H1 (cell line): ENCODE results near the gene SLC9C1. TPM values are rescaled to one million over a fixed set of nuclear protein-coding genes. Genes with fewer than 3 reads are reported as not detected.

Source experiments
- CTCF ChIA-PET: fragments of 300-600 bp; sonication (Branson Sonifier 250); formaldehyde crosslinking; loops from one replicate; lab custom pipeline; 2021; ENCODE audit not compliant: partially characterized antibody; lab: Charles Lee
- POLR2A ChIA-PET: fragments of 300-600 bp; sonication (Branson Sonifier 250); formaldehyde crosslinking; loops from one replicate; lab custom pipeline; 2021; ENCODE audit warnings: inconsistent platforms; ENCODE audit not compliant: partially characterized antibody; lab: Charles Lee
- DNase-seq, 2 experiments: peaks; one replicate each; pipeline versions ENCODE4 v3.0.0 to v3.0.0-alpha.2; 2010 to 2022; ENCODE audit warnings: low spot score in 2 of 2, low read depth in 1 of 2, mixed read lengths in 1 of 2
- FAIRE-seq: peaks from 2 replicates; lab custom pipeline; 2011; peaks lifted over from hg19 to GRCh38; lab: Jason Lieb, UNC
- H2AFZ ChIP-seq: 2 replicates; pipeline ENCODE4 v1.8.1; 2012; ENCODE audit warnings: low read length, inconsistent platforms
- H2AK5ac ChIP-seq: 2 replicates; pipeline ENCODE4 v1.6.1; 2013; ENCODE audit warnings: low read depth, low read length
- H2BK120ac ChIP-seq: replicated peaks from 2 replicates; pipeline ENCODE3; 2013; ENCODE audit warnings: low read depth, low read length, inconsistent platforms
- H2BK12ac ChIP-seq: 2 replicates; pipeline ENCODE4 v1.6.1; 2013; ENCODE audit warnings: low read depth, low read length
- H2BK15ac ChIP-seq: 2 replicates; pipeline ENCODE4 v1.6.1; 2013; ENCODE audit warnings: low read length
- H2BK20ac ChIP-seq: 2 replicates; pipeline ENCODE4 v1.6.1; 2013; ENCODE audit warnings: low read length
- H2BK5ac ChIP-seq: 2 replicates; pipeline ENCODE4 v1.6.1; 2013; ENCODE audit warnings: low read depth, low read length
- H3K14ac ChIP-seq: 2 replicates; pipeline ENCODE4 v1.6.1; 2013; ENCODE audit warnings: inconsistent platforms; ENCODE audit not compliant: insufficient read length
- H3K18ac ChIP-seq: 2 replicates; pipeline ENCODE4 v1.6.1; 2013; ENCODE audit warnings: low read length; ENCODE audit errors: extremely low read depth
- H3K23ac ChIP-seq: 2 replicates; pipeline ENCODE4 v1.6.1; 2013; ENCODE audit warnings: inconsistent platforms; ENCODE audit not compliant: insufficient read length
- H3K23me2 ChIP-seq: 2 replicates; pipeline ENCODE4 v1.6.1; 2013; ENCODE audit warnings: low read depth, low read length
- H3K27ac ChIP-seq: 2 replicates; pipeline ENCODE4 v1.6.1; 2011; ENCODE audit warnings: low read depth, low read length, inconsistent platforms
- H3K27me3 ChIP-seq, 4 experiments: replicated peaks in 1 of 4; 1 replicate in 1 of 4; 2 replicates in 3 of 4; pipeline versions ENCODE4 v1.6.1 to v1.8.1; 2011 to 2013; ENCODE audit warnings: low read length in 3 of 4, mild to moderate bottlenecking in 3 of 4, inconsistent platforms in 2 of 4, mixed read lengths in 2 of 4, moderate library complexity in 1 of 4; ENCODE audit not compliant: control insufficient read depth in 3 of 4, insufficient read depth in 3 of 4; ENCODE audit errors: extremely low read depth in 1 of 4
- H3K36me3 ChIP-seq, 4 experiments: 2 replicates each; pipeline versions ENCODE4 v1.6.1 to v1.8.1; 2011 to 2013; ENCODE audit warnings: mild to moderate bottlenecking in 4 of 4, low read length in 3 of 4, moderate library complexity in 2 of 4, control low read depth in 1 of 4, inconsistent platforms in 1 of 4; ENCODE audit not compliant: insufficient read depth in 4 of 4, control insufficient read depth in 2 of 4
- H3K4ac ChIP-seq: replicated peaks from 2 replicates; pipeline ENCODE3; 2013; ENCODE audit warnings: low read length, low read depth, mixed read lengths, inconsistent platforms; ENCODE audit not compliant: insufficient read length
- H3K4me1 ChIP-seq, 4 experiments: replicated peaks in 1 of 4; 1 replicate in 1 of 4; 2 replicates in 3 of 4; pipeline versions ENCODE4 v1.6.1 to v1.8.1; 2011 to 2013; ENCODE audit warnings: low read length in 3 of 4, inconsistent platforms in 2 of 4, mixed read lengths in 1 of 4; ENCODE audit not compliant: insufficient read depth in 4 of 4, control insufficient read depth in 3 of 4
- H3K4me2 ChIP-seq, 2 experiments: 2 replicates each; pipeline versions ENCODE4 v1.6.1 to v1.8.1; 2011 to 2013; ENCODE audit warnings: low read depth in 2 of 2, low read length in 2 of 2, control low read depth in 1 of 2, inconsistent platforms in 1 of 2, mild to moderate bottlenecking in 1 of 2; ENCODE audit not compliant: insufficient read depth in 1 of 2
- H3K4me3 ChIP-seq, 4 experiments: fragments of 200-600, 300-600 bp in 1 of 4; sonication (generic), shearing (Covaris generic), sonication (Bioruptor Twin) in 1 of 4; 2 replicates each; pipeline versions ENCODE4 v1.5.1 to v1.8.1; 2011 to 2016; ENCODE audit warnings: low read length in 4 of 4, low read depth in 3 of 4, control low read depth in 2 of 4, inconsistent platforms in 2 of 4, mild to moderate bottlenecking in 2 of 4, mixed read lengths in 1 of 4, moderate library complexity in 1 of 4; ENCODE audit not compliant: insufficient read depth in 2 of 4; ENCODE audit errors: extremely low read depth in 1 of 4
- H3K56ac ChIP-seq: replicated peaks from 2 replicates; pipeline ENCODE3; 2013; ENCODE audit warnings: low read depth, mild to moderate bottlenecking, mixed read lengths, low read length, inconsistent platforms; ENCODE audit not compliant: insufficient read length
- H3K79me1 ChIP-seq: 2 replicates; pipeline ENCODE4 v1.6.1; 2013; ENCODE audit warnings: low read depth, low read length, control low read depth
- H3K79me2 ChIP-seq, 2 experiments: 2 replicates each; pipeline versions ENCODE4 v1.6.1 to v1.8.1; 2012 to 2013; ENCODE audit warnings: low read length in 2 of 2, mild to moderate bottlenecking in 2 of 2, inconsistent platforms in 1 of 2; ENCODE audit not compliant: insufficient read depth in 2 of 2, control insufficient read depth in 1 of 2
- H3K9ac ChIP-seq, 4 experiments: replicated peaks in 1 of 4; 1 replicate in 1 of 4; 2 replicates in 3 of 4; pipeline versions ENCODE4 v1.6.1 to v1.8.1; 2011 to 2013; ENCODE audit warnings: low read depth in 3 of 4, low read length in 3 of 4, control low read depth in 2 of 4, mild to moderate bottlenecking in 2 of 4, moderate library complexity in 2 of 4, inconsistent platforms in 1 of 4; ENCODE audit errors: extremely low read depth in 1 of 4
- H3K9me3 ChIP-seq, 2 experiments: 2 replicates each; pipeline versions ENCODE4 v1.6.1 to v1.8.1; 2012 to 2013; ENCODE audit warnings: mild to moderate bottlenecking in 2 of 2, moderate library complexity in 2 of 2, control low read depth in 1 of 2, inconsistent platforms in 1 of 2, low read depth in 1 of 2, low read length in 1 of 2, mixed read lengths in 1 of 2; ENCODE audit not compliant: insufficient read depth in 2 of 2
- H4K20me1 ChIP-seq, 2 experiments: replicated peaks in 1 of 2; 2 replicates each; pipeline versions ENCODE3 to v1.8.1; 2011 to 2013; ENCODE audit warnings: inconsistent platforms in 2 of 2, low read length in 2 of 2, mild to moderate bottlenecking in 1 of 2; ENCODE audit not compliant: insufficient read depth in 2 of 2, control insufficient read depth in 1 of 2
- H4K5ac ChIP-seq: 2 replicates; pipeline ENCODE4 v1.6.1; 2013; ENCODE audit warnings: low read length, low read depth, mixed read lengths, inconsistent platforms; ENCODE audit not compliant: insufficient read length
- H4K8ac ChIP-seq: 2 replicates; pipeline ENCODE4 v1.8.0; 2013; ENCODE audit warnings: mild to moderate bottlenecking, moderate library complexity, low read length, inconsistent platforms; ENCODE audit not compliant: insufficient read depth; ENCODE audit errors: extremely low read depth
- H4K91ac ChIP-seq: replicated peaks from 2 replicates; pipeline ENCODE3; 2013; ENCODE audit warnings: low read length, mixed read lengths, inconsistent platforms; ENCODE audit not compliant: insufficient read length
- ATF3 ChIP-seq: IDR thresholded peaks from 2 replicates; pipeline ENCODE4 v1.6.1; 2011; ENCODE audit warnings: low read depth, mild to moderate bottlenecking, low read length; ENCODE audit not compliant: insufficient read depth
- BCL11A ChIP-seq, 2 experiments: IDR thresholded peaks; one replicate each; pipeline ENCODE4 v1.6.1; 2011; ENCODE audit warnings: low read depth in 2 of 2, low read length in 2 of 2, mild to moderate bottlenecking in 2 of 2
- GTF2F1 ChIP-seq: IDR thresholded peaks from 2 replicates; pipeline ENCODE4 v1.6.1; 2012; ENCODE audit warnings: low read depth, low read length, improper control_type of control experiment, borderline replicate concordance
- RFX5 ChIP-seq: IDR thresholded peaks from 2 replicates; pipeline ENCODE4 v1.6.1; 2011; ENCODE audit warnings: low read depth, low read length, improper control_type of control experiment, borderline replicate concordance
- SIN3A ChIP-seq, 2 experiments: IDR thresholded peaks in 1 of 2; conservative IDR thresholded peaks in 1 of 2; 2 replicates each; pipeline ENCODE4 v1.6.1; 2011 to 2012; ENCODE audit warnings: low read length in 2 of 2, improper control_type of control experiment in 1 of 2, low read depth in 1 of 2, mild to moderate bottlenecking in 1 of 2
- WGBS, 2 experiments: shearing (Covaris generic) in 1 of 2; methylation state at CpG; one replicate each; pipeline versions ENCODE4 v1.1.6 to v1.1.7; 2013 to 2015; ENCODE audit warnings: low lambda C conversion rate in 2 of 2, mixed read lengths in 2 of 2, inconsistent platforms in 1 of 2, low coverage in 1 of 2, missing lambda C conversion rate in 1 of 2; ENCODE audit not compliant: insufficient replicate concordance in 2 of 2, insufficient coverage in 1 of 2, insufficient read length in 1 of 2; ENCODE audit errors: extremely low coverage in 1 of 2, missing lambda C conversion rate in 1 of 2; 5-methylcytosine and 5-hydroxymethylcytosine counted together
- polyA plus RNA-seq, 7 experiments: library from polyadenylated mRNA; depleted of rRNA in 3 of 7; stranded (reverse) in 5 of 7; unstranded in 2 of 7; fragments of >200 nt in 5 of 7; fragments of 200-250 nt in 2 of 7; gene quantifications; 1 replicate in 5 of 7; 2 replicates in 1 of 7; 4 replicates in 1 of 7; pipeline versions ENCODE4 v1.2.1 to v1.2.3, GENCODE V29; 2011 to 2013; ENCODE audit warnings: missing spikeins in 2 of 7, mixed read lengths in 2 of 7
- total RNA-seq: library from RNA; stranded (reverse); fragmentation: NEBNext Ultra II Directional; extraction: Animal tissue kit (Norgen Biotek cat#: 25700); gene quantifications from 2 replicates; pipeline ENCODE4 v1.2.1, GENCODE V29; 2021

SLC9C1 gene
- total and polyA plus RNA-seq, 2 of the 8 experiments (the other 6 are each of a cell fraction or from before 2014, with no cell fraction given), result 0.15 to 0.24 TPM

GRCh38 chr3:112200317-112200666 lies 93.7 kb downstream of the SLC9C1 start:
- Histone ChIP-seq H2BK5ac (no peak overlapping the region), H3K27ac (no peak overlapping the region), H4K91ac (no peak overlapping the region), H3K9me3 (no peaks in the 10 kb centered on the region), H3K18ac (no peak overlapping the region), H3K79me1 (no peaks in the 10 kb centered on the region), H3K23me2 (no peaks in the 10 kb centered on the region), H2BK120ac (no peak overlapping the region), H3K36me3 (no peaks in the 10 kb centered on the region), H3K56ac (no peak overlapping the region), H3K4me1 (no peaks in the 10 kb centered on the region), H2AK5ac (no peak overlapping the region), H3K23ac (no peak overlapping the region), H2AFZ (no peak overlapping the region), H4K8ac (no peak overlapping the region), H4K5ac (no peak overlapping the region), H3K4ac (no peak overlapping the region), H3K79me2 (no peaks in the 10 kb centered on the region), H3K4me3 (no peak overlapping the region), H3K27me3 (no peaks in the 10 kb centered on the region), H2BK12ac (no peak overlapping the region), H2BK20ac (no peak overlapping the region), H3K14ac (no peak overlapping the region), H4K20me1 (no peaks in the 10 kb centered on the region), H2BK15ac (no peak overlapping the region), H3K9ac (no peak overlapping the region), H3K4me2 (no peak overlapping the region)
- CTCF ChIA-PET, result interaction anchor here (1.6 kb wide), 1 partner anchor 89 kb away, joined by 3 read pairs; no protein-coding TSS in a partner anchor
- TF ChIP-seq ATF3, result no peak
- TF ChIP-seq SIN3A (conservative IDR thresholded peaks at IDR 0.05 in 1 of 2, IDR thresholded peaks at IDR 0.05 in 1 of 2; ENCODE audit: low read depth in 1 of 2, low read length in 2 of 2), result no peak
- TF ChIP-seq GTF2F1, result no peak
- TF ChIP-seq RFX5, result no peak
- TF ChIP-seq BCL11A (IDR thresholded peaks at IDR 0.05; ENCODE audit: low read depth in 2 of 2, low read length in 2 of 2), result no peak
- no peak for FAIRE-seq
- no peak for DNase-seq
- 83% methylated on average over 3 of the region's 3 CpGs; no CpG with 5 or more reads in 1 of the 2 experiments for WGBS, 2 experiments
- POLR2A ChIA-PET, result no interaction called here
